Mucosa of stomach (tissue), 1 donor: ENCODE data around the gene SNX30.
A peak's percentile ranks its signal among the peaks of the same experiment; 100 is the strongest.

ENCODE experiments used
- H3K27me3 ChIP-seq: one replicate; pipeline ENCODE4 v1.7.0; 2013; ENCODE audit warnings: mild to moderate bottlenecking, low read length; ENCODE audit not compliant: control insufficient read depth, insufficient read depth
- H3K36me3 ChIP-seq: one replicate; pipeline ENCODE4 v1.7.0; 2013; ENCODE audit warnings: low read length; ENCODE audit not compliant: control insufficient read depth, insufficient read depth
- H3K4me1 ChIP-seq: one replicate; pipeline ENCODE4 v1.7.0; 2013; ENCODE audit warnings: mild to moderate bottlenecking, low read length; ENCODE audit not compliant: control insufficient read depth, insufficient read depth
- H3K4me3 ChIP-seq: one replicate; pipeline ENCODE4 v1.7.0; 2013; ENCODE audit warnings: low read length
- H3K9ac ChIP-seq: one replicate; pipeline ENCODE4 v1.7.0; 2013; ENCODE audit warnings: mild to moderate bottlenecking, low read length, moderate library complexity
- H3K9me3 ChIP-seq: one replicate; pipeline ENCODE4 v1.7.0; 2013; ENCODE audit warnings: mild to moderate bottlenecking, low read length, moderate library complexity; ENCODE audit not compliant: control insufficient read depth
- donor health status: Pancreatic carcinoma.

The SNX30 gene

GRCh38 chr9:112887381-112887780 is 136.8 kb downstream of the SNX30 start:
- Histone ChIP-seq H3K4me3 (no peak overlapping the region), H3K4me1 (peaks cover 6% of the 10 kb centered on the region), H3K9me3 (no peaks in the 10 kb centered on the region), H3K36me3 (no peaks in the 10 kb centered on the region), H3K27me3 (peaks cover 27% of the 10 kb centered on the region), H3K9ac (no peak overlapping the region)

GRCh38 chr9:112890106-112891081 is 139.8 kb downstream of the SNX30 start, which contains the start of gene SLC46A2:
Gene SLC46A2, minus strand, starts transcription at chr9:112890876. Its CDS starts 195 bp downstream, at chr9:112890681.
- H3K9ac ChIP-seq, result no peak within 1 kb of the TSS
- H3K4me3 ChIP-seq, result peak within 1 kb of the TSS; percentile 19

GRCh38 chr9:112891521-112891920 is 141.0 kb downstream of the SNX30 start:
- Histone ChIP-seq H3K27me3 (peaks cover 27% of the 10 kb centered on the region), H3K36me3 (no peaks in the 10 kb centered on the region), H3K4me1 (peaks cover 6% of the 10 kb centered on the region), H3K9me3 (no peaks in the 10 kb centered on the region), H3K9ac (no peak overlapping the region), H3K4me3 (no peak overlapping the region)

More at GRCh38 chr9:112890106-112891081, 139.8 kb downstream of the SNX30 start, which contains the start of gene SLC46A2:
- H3K9me3 ChIP-seq, result no peaks in the 10 kb centered on the region
- H3K4me1 ChIP-seq, result peaks cover 6% of the 10 kb centered on the region
- peaks cover 27% of the 10 kb centered on the region for H3K27me3 ChIP-seq
- H3K36me3 ChIP-seq, result no peaks in the 10 kb centered on the region

- Histone ChIP-seq H3K4me3 (no peak overlapping the region), H3K27me3 (peaks cover 27% of the 10 kb centered on the region), H3K9ac (no peak overlapping the region), H3K9me3 (no peaks in the 10 kb centered on the region), H3K36me3 (no peaks in the 10 kb centered on the region), H3K4me1 (peaks cover 6% of the 10 kb centered on the region)
These were observed 142.4 kb downstream of the SNX30 start for GRCh38 chr9:112892981-112893380.

GRCh38 chr9:112894041-112894440 is 143.5 kb downstream of the SNX30 start:
- Histone ChIP-seq H3K27me3 (peaks cover 27% of the 10 kb centered on the region), H3K36me3 (no peaks in the 10 kb centered on the region), H3K9ac (no peak overlapping the region), H3K9me3 (no peaks in the 10 kb centered on the region), H3K4me1 (peaks cover 6% of the 10 kb centered on the region), H3K4me3 (no peak overlapping the region)

GRCh38 chr9:112894699-112895098 is 144.1 kb downstream of the SNX30 start:
- Histone ChIP-seq H3K4me3 (no peak overlapping the region), H3K36me3 (no peaks in the 10 kb centered on the region), H3K27me3 (peaks cover 21% of the 10 kb centered on the region), H3K9ac (no peak overlapping the region), H3K9me3 (no peaks in the 10 kb centered on the region), H3K4me1 (peaks cover 6% of the 10 kb centered on the region)

- no peaks in the 10 kb centered on the region for H3K4me1 ChIP-seq
- no peak overlapping the region for H3K9ac ChIP-seq
- H3K27me3 ChIP-seq, result peaks cover 6% of the 10 kb centered on the region
These were observed 145.6 kb downstream of the SNX30 start for GRCh38 chr9:112896131-112896530.

GRCh38 chr9:112898872-112899311 is 148.3 kb downstream of the SNX30 start:
- Histone ChIP-seq H3K27me3 (no peaks in the 10 kb centered on the region), H3K4me1 (no peaks in the 10 kb centered on the region), H3K36me3 (no peaks in the 10 kb centered on the region), H3K9me3 (no peaks in the 10 kb centered on the region), H3K9ac (no peak overlapping the region), H3K4me3 (no peak overlapping the region)

More at GRCh38 chr9:112896131-112896530, 145.6 kb downstream of the SNX30 start:
- Histone ChIP-seq H3K36me3 (no peaks in the 10 kb centered on the region), H3K9me3 (no peaks in the 10 kb centered on the region), H3K4me3 (no peak overlapping the region)

- Histone ChIP-seq H3K9me3 (no peaks in the 10 kb centered on the region), H3K4me3 (no peak overlapping the region), H3K36me3 (no peaks in the 10 kb centered on the region), H3K9ac (no peak overlapping the region), H3K27me3 (no peaks in the 10 kb centered on the region), H3K4me1 (no peaks in the 10 kb centered on the region)
These were observed 149.9 kb downstream of the SNX30 start for GRCh38 chr9:112900488-112900887.

- Histone ChIP-seq H3K9ac (no peak overlapping the region), H3K4me3 (no peak overlapping the region), H3K9me3 (no peaks in the 10 kb centered on the region), H3K4me1 (no peaks in the 10 kb centered on the region), H3K27me3 (no peaks in the 10 kb centered on the region), H3K36me3 (no peaks in the 10 kb centered on the region)
These were observed 150.3 kb downstream of the SNX30 start for GRCh38 chr9:112900901-112901300.

- no peaks in the 10 kb centered on the region for H3K4me1 ChIP-seq
- no peaks in the 10 kb centered on the region for H3K9me3 ChIP-seq
- no peaks in the 10 kb centered on the region for H3K27me3 ChIP-seq
- no peak overlapping the region for H3K9ac ChIP-seq
- no peak overlapping the region for H3K4me3 ChIP-seq
- no peaks in the 10 kb centered on the region for H3K36me3 ChIP-seq
These were observed 154.5 kb downstream of the SNX30 start for GRCh38 chr9:112905084-112905483.

GRCh38 chr9:112911736-112912135 is 161.2 kb downstream of the SNX30 start:
- H3K27me3 ChIP-seq, result no peaks in the 10 kb centered on the region
- no peaks in the 10 kb centered on the region for H3K36me3 ChIP-seq
- no peak overlapping the region for H3K4me3 ChIP-seq
- H3K9me3 ChIP-seq, result no peaks in the 10 kb centered on the region
- H3K9ac ChIP-seq, result no peak overlapping the region
- H3K4me1 ChIP-seq, result peaks cover 8% of the 10 kb centered on the region
